ENCODE measurements around the gene POLR3F. TPM values are rescaled to one million over a fixed set of nuclear protein-coding genes. Genes with fewer than 3 reads are reported as not detected.
"Not testable (repeated sequence)": the region's sequence is repeated elsewhere in the genome, so short reads cannot be mapped to it uniquely, and the experiment has no call there.

Gene POLR3F
- total and polyA plus RNA-seq, 4 donors = 15.9 to 30.1 (median 23.5) TPM

GRCh38 chr20:18497603-18498002, 30.4 kb downstream of the POLR3F start:
- H3K4me3 ChIP-seq (ENCODE audit: low read depth, low read length) = peak overlapping the region; percentile 98
- H3K27me3 ChIP-seq (ENCODE audit: control insufficient read depth, insufficient read depth, low read length) = peaks cover 3% of the 10 kb centered on the region
- H3K36me3 ChIP-seq (ENCODE audit: control insufficient read depth, insufficient read depth, low read length) = no peaks in the 10 kb centered on the region
- no CpG with 5 or more reads among the region's 3 CpGs for WGBS (ENCODE audit: insufficient coverage)
- no peak for DNase-seq (ENCODE audit: low read depth in 4 of 6, low spot score in 6 of 6)
- peaks cover 3% of the 10 kb centered on the region for H3K4me1 ChIP-seq (ENCODE audit: control insufficient read depth, insufficient read depth, low read length)
- H3K27ac ChIP-seq (ENCODE audit: low read depth, low read length) = peak overlapping the region; percentile 85
- H3K9me3 ChIP-seq (ENCODE audit: control insufficient read depth, insufficient read depth, low read length) = no peaks in the 10 kb centered on the region

DNA sequence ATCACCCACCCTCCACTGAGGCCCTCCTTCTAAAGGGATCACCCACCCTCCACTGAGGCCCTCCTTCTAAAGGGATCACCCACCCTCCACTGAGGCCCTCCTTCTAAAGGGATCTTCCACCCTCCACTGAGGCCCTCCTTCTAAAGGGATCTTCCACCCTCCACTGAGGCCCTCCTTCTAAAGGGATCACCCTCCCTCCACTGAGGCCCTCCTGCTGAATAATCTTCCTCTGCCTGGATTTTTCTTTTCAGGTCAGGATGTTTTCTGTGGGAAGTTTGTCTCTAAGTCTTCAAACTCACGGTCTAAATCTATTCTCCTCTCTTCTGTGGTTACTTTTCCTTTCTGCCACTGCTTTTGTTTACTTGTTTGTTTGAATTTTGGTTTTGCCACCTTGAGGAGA, 34.5 kb downstream of the POLR3F start:
- no CpG with 5 or more reads among the region's 1 CpG for WGBS (ENCODE audit: insufficient coverage)
- H3K36me3 ChIP-seq (ENCODE audit: control insufficient read depth, insufficient read depth, low read length) = not testable (repeated sequence)

GRCh38 chr20:18504479-18505060, 37.4 kb downstream of the POLR3F start:
- H3K9me3 ChIP-seq (ENCODE audit: control insufficient read depth, insufficient read depth, low read length) = no peaks in the 10 kb centered on the region
- WGBS (ENCODE audit: insufficient coverage) = 68% methylated on average over 30 of the region's 31 CpGs
- H3K36me3 ChIP-seq (ENCODE audit: control insufficient read depth, insufficient read depth, low read length) = peaks cover 2% of the 10 kb centered on the region
- H3K27me3 ChIP-seq (ENCODE audit: control insufficient read depth, insufficient read depth, low read length) = peaks cover 13% of the 10 kb centered on the region
- H3K4me1 ChIP-seq (ENCODE audit: control insufficient read depth, insufficient read depth, low read length) = peaks cover 14% of the 10 kb centered on the region
- H3K27ac ChIP-seq (ENCODE audit: low read depth, low read length) = no peak overlapping the region
- no peak overlapping the region for H3K4me3 ChIP-seq (ENCODE audit: low read depth, low read length)
- no peak for DNase-seq (ENCODE audit: low read depth in 4 of 6, low spot score in 6 of 6)

More for the DNA sequence above, 34.5 kb downstream of the POLR3F start:
- H3K27ac ChIP-seq (ENCODE audit: low read depth, low read length); DNase-seq (ENCODE audit: low read depth in 4 of 6, low spot score in 6 of 6); H3K4me1 ChIP-seq (ENCODE audit: control insufficient read depth, insufficient read depth, low read length); H3K9me3 ChIP-seq (ENCODE audit: control insufficient read depth, insufficient read depth, low read length); H3K4me3 ChIP-seq (ENCODE audit: low read depth, low read length): not testable (repeated sequence)
- H3K27me3 ChIP-seq (ENCODE audit: control insufficient read depth, insufficient read depth, low read length) = peaks cover 13% of the 10 kb centered on the region

GRCh38 chr20:18506744-18507143, 39.6 kb downstream of the POLR3F start:
- Histone ChIP-seq H3K27me3 (ENCODE audit: control insufficient read depth, insufficient read depth, low read length) (peaks cover 13% of the 10 kb centered on the region), H3K27ac (ENCODE audit: low read depth, low read length) (peak overlapping the region; percentile 100), H3K4me3 (ENCODE audit: low read depth, low read length) (peak overlapping the region; percentile 90), H3K4me1 (ENCODE audit: control insufficient read depth, insufficient read depth, low read length) (peaks cover 14% of the 10 kb centered on the region), H3K36me3 (ENCODE audit: control insufficient read depth, insufficient read depth, low read length) (peaks cover 6% of the 10 kb centered on the region), H3K9me3 (ENCODE audit: control insufficient read depth, insufficient read depth, low read length) (no peaks in the 10 kb centered on the region)
- WGBS (ENCODE audit: insufficient coverage) = 67% methylated on average over 4 of the region's 8 CpGs
- DNase-seq (ENCODE audit: low read depth in 4 of 6, low spot score in 6 of 6) = peak in 1 of 6 donors; percentile 30

DNA sequence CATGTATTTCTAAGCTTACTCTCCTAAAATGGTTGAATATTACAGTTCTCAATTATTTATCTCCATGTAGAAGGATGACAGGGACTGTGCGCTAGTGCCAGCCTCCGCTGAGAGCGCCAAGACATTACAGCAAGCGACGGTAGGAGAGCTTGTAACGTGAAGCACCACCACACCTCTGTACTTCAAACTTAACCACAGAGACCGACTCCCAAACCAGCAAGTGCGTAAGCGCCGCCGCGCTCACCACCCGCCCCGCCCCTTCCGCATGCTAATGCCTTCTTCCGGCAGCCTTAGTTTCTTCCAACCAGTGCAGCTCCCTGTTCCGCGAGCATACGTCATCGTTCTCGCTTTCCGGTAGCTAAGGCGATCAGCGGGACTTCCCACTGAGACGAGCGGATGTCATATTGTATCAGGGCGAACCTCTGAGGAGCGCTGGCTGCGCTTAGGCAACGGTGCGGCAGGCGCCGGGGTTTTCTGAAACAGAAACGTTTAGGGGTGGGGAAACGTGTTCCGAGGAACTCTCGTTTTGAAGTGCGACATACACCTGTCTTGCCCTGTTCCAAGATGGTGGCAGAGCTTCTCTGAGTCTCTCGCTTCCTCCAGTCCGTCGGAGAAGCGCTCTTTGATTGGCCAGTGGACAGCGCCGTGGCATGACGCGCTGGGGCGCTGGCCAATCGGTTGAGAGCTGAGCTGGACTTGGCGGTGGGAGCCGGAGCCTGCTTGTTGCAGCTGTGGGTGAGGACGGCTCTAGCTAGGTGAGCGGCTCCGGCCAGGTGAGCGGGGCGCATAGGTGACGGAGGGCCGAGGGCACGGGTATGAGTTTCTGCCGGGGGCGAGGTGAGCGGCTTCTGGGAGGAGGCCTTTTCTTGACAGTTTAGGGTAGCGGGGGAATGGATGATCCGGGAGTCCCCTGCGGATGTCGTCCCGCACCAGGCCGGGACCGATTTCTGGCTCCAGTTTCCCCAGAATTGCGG, 40.3 kb downstream of the POLR3F start, which contains the start of gene SEC23B:
TSS of gene SEC23B (plus strand) at position 723 of the 974 bp plus-strand sequence. CDS start 2,896 bp downstream, outside the sequence.
- 0% methylated on average over 69 of the region's 69 CpGs for WGBS (ENCODE audit: insufficient coverage)
- Histone ChIP-seq H3K27me3 (ENCODE audit: control insufficient read depth, insufficient read depth, low read length) (peaks cover 10% of the 10 kb centered on the region), H3K9me3 (ENCODE audit: control insufficient read depth, insufficient read depth, low read length) (no peaks in the 10 kb centered on the region), H3K4me3 (ENCODE audit: low read depth, low read length) (peak within 1 kb of the TSS; percentile 90), H3K36me3 (ENCODE audit: control insufficient read depth, insufficient read depth, low read length) (peaks cover 6% of the 10 kb centered on the region), H3K27ac (ENCODE audit: low read depth, low read length) (peak within 1 kb of the TSS; percentile 100), H3K4me1 (ENCODE audit: control insufficient read depth, insufficient read depth, low read length) (peaks cover 14% of the 10 kb centered on the region)
- DNase-seq (ENCODE audit: low read depth in 4 of 6, low spot score in 6 of 6) = peak; percentile 91 to 99 (median 98)

GRCh38 chr20:18511571-18511970, 44.4 kb downstream of the POLR3F start:
- Histone ChIP-seq H3K36me3 (ENCODE audit: control insufficient read depth, insufficient read depth, low read length) (peaks cover 28% of the 10 kb centered on the region), H3K27ac (ENCODE audit: low read depth, low read length) (no peak overlapping the region), H3K4me3 (ENCODE audit: low read depth, low read length) (no peak overlapping the region), H3K4me1 (ENCODE audit: control insufficient read depth, insufficient read depth, low read length) (peaks cover 10% of the 10 kb centered on the region), H3K9me3 (ENCODE audit: control insufficient read depth, insufficient read depth, low read length) (no peaks in the 10 kb centered on the region), H3K27me3 (ENCODE audit: control insufficient read depth, insufficient read depth, low read length) (no peaks in the 10 kb centered on the region)
- WGBS (ENCODE audit: insufficient coverage) = no CpG with 5 or more reads among the region's 1 CpG
- DNase-seq (ENCODE audit: low read depth in 4 of 6, low spot score in 6 of 6) = no peak

GRCh38 chr20:18513208-18513607, 46.0 kb downstream of the POLR3F start:
- no peaks in the 10 kb centered on the region for H3K9me3 ChIP-seq (ENCODE audit: control insufficient read depth, insufficient read depth, low read length)
- H3K36me3 ChIP-seq (ENCODE audit: control insufficient read depth, insufficient read depth, low read length) = peaks cover 27% of the 10 kb centered on the region
- WGBS (ENCODE audit: insufficient coverage) = 98% methylated on average over 4 of the region's 7 CpGs
- H3K27ac ChIP-seq (ENCODE audit: low read depth, low read length) = no peak overlapping the region
- DNase-seq (ENCODE audit: low read depth in 4 of 6, low spot score in 6 of 6) = no peak
- no peaks in the 10 kb centered on the region for H3K27me3 ChIP-seq (ENCODE audit: control insufficient read depth, insufficient read depth, low read length)
- H3K4me1 ChIP-seq (ENCODE audit: control insufficient read depth, insufficient read depth, low read length) = peaks cover 7% of the 10 kb centered on the region
- H3K4me3 ChIP-seq (ENCODE audit: low read depth, low read length) = no peak overlapping the region

- DNase-seq (ENCODE audit: low read depth in 4 of 6, low spot score in 6 of 6) = no peak
- H3K36me3 ChIP-seq (ENCODE audit: control insufficient read depth, insufficient read depth, low read length) = peaks cover 27% of the 10 kb centered on the region
- no peaks in the 10 kb centered on the region for H3K9me3 ChIP-seq (ENCODE audit: control insufficient read depth, insufficient read depth, low read length)
- no peak overlapping the region for H3K27ac ChIP-seq (ENCODE audit: low read depth, low read length)
- H3K4me3 ChIP-seq (ENCODE audit: low read depth, low read length) = no peak overlapping the region
- no peaks in the 10 kb centered on the region for H3K27me3 ChIP-seq (ENCODE audit: control insufficient read depth, insufficient read depth, low read length)
- H3K4me1 ChIP-seq (ENCODE audit: control insufficient read depth, insufficient read depth, low read length) = no peaks in the 10 kb centered on the region
- WGBS (ENCODE audit: insufficient coverage) = 86% methylated on average over 5 of the region's 5 CpGs
Observed at GRCh38 chr20:18514127-18514526, 46.9 kb downstream of the POLR3F start.

GRCh38 chr20:18515973-18516372, 48.8 kb downstream of the POLR3F start:
- Histone ChIP-seq H3K36me3 (ENCODE audit: control insufficient read depth, insufficient read depth, low read length) (peaks cover 23% of the 10 kb centered on the region), H3K9me3 (ENCODE audit: control insufficient read depth, insufficient read depth, low read length) (no peaks in the 10 kb centered on the region), H3K4me1 (ENCODE audit: control insufficient read depth, insufficient read depth, low read length) (no peaks in the 10 kb centered on the region), H3K27me3 (ENCODE audit: control insufficient read depth, insufficient read depth, low read length) (no peaks in the 10 kb centered on the region), H3K4me3 (ENCODE audit: low read depth, low read length) (no peak overlapping the region), H3K27ac (ENCODE audit: low read depth, low read length) (no peak overlapping the region)
- DNase-seq (ENCODE audit: low read depth in 4 of 6, low spot score in 6 of 6) = no peak
